NB4 (cell line): ENCODE data around the gene KERA.

Experiments used
- CTCF ChIP-seq: IDR thresholded peaks from one replicate; pipeline ENCODE4 v1.5.1; 2012; ENCODE audit warnings: low read depth, low read length
- MYC ChIP-seq: IDR thresholded peaks from 2 replicates; pipeline ENCODE4 v1.6.1; 2011; ENCODE audit warnings: low read depth, low read length
- POLR2A ChIP-seq: IDR thresholded peaks from 2 replicates; pipeline ENCODE4 v1.6.1; 2011; ENCODE audit warnings: mild to moderate bottlenecking; ENCODE audit not compliant: insufficient read length; ENCODE audit errors: extremely low read depth

DNA sequence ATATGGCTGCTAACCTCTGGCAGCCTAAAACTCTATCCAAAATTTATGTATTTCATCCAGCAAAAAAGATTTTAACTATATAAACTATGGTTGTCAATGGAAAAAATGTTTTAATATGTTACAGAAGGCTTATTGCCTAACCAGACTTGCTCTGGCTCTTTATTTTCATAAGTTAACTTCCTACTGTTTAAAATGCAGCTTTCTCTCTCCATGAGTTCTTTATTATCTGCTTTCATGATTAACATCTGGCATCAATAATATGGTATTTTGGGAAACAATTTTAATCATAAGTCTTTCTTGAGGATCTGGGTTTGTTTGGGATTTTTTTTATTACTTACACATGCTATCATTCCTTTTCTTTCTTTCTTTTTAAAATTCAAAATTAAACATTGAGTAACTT lies 20.5 kb downstream of the KERA start:
- TF ChIP-seq CTCF, result no peak
- TF ChIP-seq POLR2A, result no peak
- TF ChIP-seq MYC, result no peak
